ENCODE data around the gene KCNE4.

KCNE4 gene

DNA sequence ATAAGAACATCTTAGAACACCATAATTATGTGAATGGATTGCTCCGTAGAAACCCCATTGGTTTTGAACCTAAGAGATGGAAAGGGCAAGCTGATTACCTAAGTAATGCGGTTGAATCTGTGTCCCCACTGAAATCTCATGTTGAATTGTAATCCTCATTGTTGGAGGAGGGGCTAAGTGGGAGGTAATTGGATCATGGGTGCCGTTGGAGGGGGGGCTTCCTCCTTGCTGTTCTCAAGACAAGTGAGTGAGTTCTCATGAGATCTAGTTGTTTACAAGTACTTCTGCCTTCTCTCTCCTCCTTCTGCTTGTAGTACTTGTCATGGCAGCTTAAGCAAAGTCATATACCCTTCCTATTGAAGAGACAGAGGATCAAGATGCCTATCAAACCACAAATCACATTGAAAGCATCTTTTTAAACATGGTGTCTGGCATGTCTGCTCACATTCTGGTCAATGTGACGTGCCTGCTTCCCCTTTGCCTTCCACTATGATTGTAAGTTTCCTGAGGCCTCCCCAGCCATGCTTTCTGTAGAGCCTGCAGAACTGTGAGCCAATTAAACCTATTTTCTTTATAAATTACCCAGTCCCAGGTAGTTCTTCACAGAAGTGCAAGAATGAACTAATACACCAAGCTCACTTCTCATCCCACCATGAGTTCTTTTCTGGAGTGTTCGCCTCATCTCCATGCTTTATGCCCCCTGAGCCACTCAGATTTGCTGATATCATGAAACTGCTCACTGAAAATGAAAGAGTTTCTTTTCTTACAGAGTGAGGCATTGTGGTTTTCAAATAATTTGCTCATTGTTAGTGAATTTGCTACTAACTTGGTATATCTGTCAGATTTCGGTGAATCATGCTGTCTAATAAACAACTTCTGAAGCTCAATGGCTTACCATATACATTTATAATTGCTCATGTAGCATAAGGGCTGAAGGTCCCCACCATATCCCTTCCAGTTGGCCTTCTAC is 23.6 kb downstream of the KCNE4 start:
- H3K36me3 ChIP-seq (ENCODE audit: insufficient read depth, low read length) = no peaks in the 10 kb centered on the region
- no peaks in the 10 kb centered on the region for H3K27me3 ChIP-seq (ENCODE audit: insufficient read depth, low read length, poor library complexity, severe bottlenecking)
- no peaks in the 10 kb centered on the region for H3K9me2 ChIP-seq (replicated peaks; ENCODE audit: low read depth, low read length)
- H3K4me3 ChIP-seq (ENCODE audit: low read length, poor library complexity, severe bottlenecking) = no peak overlapping the region
- no peak overlapping the region for H3K4me2 ChIP-seq (ENCODE audit: low read depth, low read length, poor library complexity, severe bottlenecking)
- no peaks in the 10 kb centered on the region for H3F3A ChIP-seq (ENCODE audit: low read depth)
- no peaks in the 10 kb centered on the region for H3K79me2 ChIP-seq (ENCODE audit: insufficient read depth, low read length)
- no peak overlapping the region for H3K9ac ChIP-seq (ENCODE audit: low read depth, low read length, poor library complexity, severe bottlenecking)
- TF ChIP-seq, protein P1, sequence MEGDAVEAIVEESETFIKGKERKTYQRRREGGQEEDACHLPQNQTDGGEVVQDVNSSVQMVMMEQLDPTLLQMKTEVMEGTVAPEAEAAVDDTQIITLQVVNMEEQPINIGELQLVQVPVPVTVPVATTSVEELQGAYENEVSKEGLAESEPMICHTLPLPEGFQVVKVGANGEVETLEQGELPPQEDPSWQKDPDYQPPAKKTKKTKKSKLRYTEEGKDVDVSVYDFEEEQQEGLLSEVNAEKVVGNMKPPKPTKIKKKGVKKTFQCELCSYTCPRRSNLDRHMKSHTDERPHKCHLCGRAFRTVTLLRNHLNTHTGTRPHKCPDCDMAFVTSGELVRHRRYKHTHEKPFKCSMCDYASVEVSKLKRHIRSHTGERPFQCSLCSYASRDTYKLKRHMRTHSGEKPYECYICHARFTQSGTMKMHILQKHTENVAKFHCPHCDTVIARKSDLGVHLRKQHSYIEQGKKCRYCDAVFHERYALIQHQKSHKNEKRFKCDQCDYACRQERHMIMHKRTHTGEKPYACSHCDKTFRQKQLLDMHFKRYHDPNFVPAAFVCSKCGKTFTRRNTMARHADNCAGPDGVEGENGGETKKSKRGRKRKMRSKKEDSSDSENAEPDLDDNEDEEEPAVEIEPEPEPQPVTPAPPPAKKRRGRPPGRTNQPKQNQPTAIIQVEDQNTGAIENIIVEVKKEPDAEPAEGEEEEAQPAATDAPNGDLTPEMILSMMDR (conservative IDR thresholded peaks at IDR 0.05; ENCODE audit: low read length) = no peak
- H3K4me1 ChIP-seq (ENCODE audit: insufficient read depth, low read length, poor library complexity, severe bottlenecking) = peaks cover 4% of the 10 kb centered on the region
- no peak overlapping the region for H2AFZ ChIP-seq (ENCODE audit: low read length)
- H3K9me3 ChIP-seq (ENCODE audit: insufficient read depth, low read depth, low read length) = no peaks in the 10 kb centered on the region
- H4K20me1 ChIP-seq (ENCODE audit: insufficient read depth, low read length, poor library complexity, severe bottlenecking) = no peaks in the 10 kb centered on the region

DNA sequence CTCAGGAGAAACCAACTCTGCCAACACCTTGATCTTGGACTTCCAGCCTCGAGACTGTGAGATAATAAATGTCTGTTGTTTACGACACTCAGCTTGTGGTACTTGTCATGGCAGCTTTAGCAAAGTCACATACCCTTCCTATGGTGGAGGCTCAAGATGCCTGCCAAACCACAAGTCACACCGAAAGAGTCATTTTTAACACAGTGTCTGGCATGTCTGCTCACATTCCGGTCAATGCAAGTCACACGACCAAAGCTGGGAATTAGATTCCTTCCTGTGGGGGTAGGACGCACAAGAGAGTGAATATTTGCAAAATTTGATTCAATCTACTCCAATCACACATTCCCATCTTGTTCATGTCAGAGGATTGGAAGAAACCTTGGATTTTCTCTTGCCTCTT is 24.6 kb downstream of the KCNE4 start:
- H2AFZ ChIP-seq (ENCODE audit: low read length) = no peak overlapping the region
- no peaks in the 10 kb centered on the region for H4K20me1 ChIP-seq (ENCODE audit: insufficient read depth, low read length, poor library complexity, severe bottlenecking)
- H3K27me3 ChIP-seq (ENCODE audit: insufficient read depth, low read length, poor library complexity, severe bottlenecking) = no peaks in the 10 kb centered on the region
- peaks cover 6% of the 10 kb centered on the region for H3K4me1 ChIP-seq (ENCODE audit: insufficient read depth, low read length, poor library complexity, severe bottlenecking)
- no peak overlapping the region for H3K4me3 ChIP-seq (ENCODE audit: low read length, poor library complexity, severe bottlenecking)
- no peaks in the 10 kb centered on the region for H3K9me2 ChIP-seq (replicated peaks; ENCODE audit: low read depth, low read length)
- TF ChIP-seq, protein P1 (conservative IDR thresholded peaks at IDR 0.05; ENCODE audit: low read length) = no peak
- no peak for TF ChIP-seq EZH2phosphoT487 (IDR thresholded peaks at IDR 0.05; ENCODE audit: borderline replicate concordance)
- no peaks in the 10 kb centered on the region for H3K36me3 ChIP-seq (ENCODE audit: insufficient read depth, low read length)
- no peak overlapping the region for H3K4me2 ChIP-seq (ENCODE audit: low read depth, low read length, poor library complexity, severe bottlenecking)
- H3K9me3 ChIP-seq (ENCODE audit: insufficient read depth, low read depth, low read length) = no peaks in the 10 kb centered on the region
- H3K9ac ChIP-seq (ENCODE audit: low read depth, low read length, poor library complexity, severe bottlenecking) = no peak overlapping the region
- H3F3A ChIP-seq (ENCODE audit: low read depth) = no peaks in the 10 kb centered on the region
- no peaks in the 10 kb centered on the region for H3K79me2 ChIP-seq (ENCODE audit: insufficient read depth, low read length)

DNA sequence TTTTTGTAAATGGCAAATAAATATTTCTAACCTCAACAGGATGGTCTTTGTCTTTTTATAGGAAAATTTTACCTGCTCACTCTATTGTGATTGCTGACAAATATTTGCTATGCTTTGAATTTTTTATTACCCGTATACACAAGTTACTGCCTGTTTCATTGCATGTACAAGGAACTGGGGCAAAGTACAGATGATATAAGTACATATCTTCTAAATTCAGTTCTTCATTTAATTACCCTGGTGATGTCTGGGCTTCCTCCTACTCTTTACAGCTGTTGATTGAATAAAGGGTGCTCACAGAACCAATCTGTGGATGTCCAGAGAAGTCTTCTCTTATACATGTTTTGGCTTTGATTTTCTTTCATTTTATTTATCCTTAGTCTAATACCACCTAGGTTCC is 26.5 kb downstream of the KCNE4 start:
- Histone ChIP-seq H3K36me3 (ENCODE audit: insufficient read depth, low read length) (no peaks in the 10 kb centered on the region), H3K9ac (ENCODE audit: low read depth, low read length, poor library complexity, severe bottlenecking) (no peak overlapping the region), H3K4me3 (ENCODE audit: low read length, poor library complexity, severe bottlenecking) (no peak overlapping the region), H3K4me2 (ENCODE audit: low read depth, low read length, poor library complexity, severe bottlenecking) (no peak overlapping the region), H3K4me1 (ENCODE audit: insufficient read depth, low read length, poor library complexity, severe bottlenecking) (peaks cover 6% of the 10 kb centered on the region), H3K27me3 (ENCODE audit: insufficient read depth, low read length, poor library complexity, severe bottlenecking) (no peaks in the 10 kb centered on the region), H3K9me3 (ENCODE audit: insufficient read depth, low read depth, low read length) (no peaks in the 10 kb centered on the region), H2AFZ (ENCODE audit: low read length) (no peak overlapping the region), H3F3A (ENCODE audit: low read depth) (no peaks in the 10 kb centered on the region), H3K9me2 (replicated peaks; ENCODE audit: low read depth, low read length) (no peaks in the 10 kb centered on the region), H3K79me2 (ENCODE audit: insufficient read depth, low read length) (no peaks in the 10 kb centered on the region), H4K20me1 (ENCODE audit: insufficient read depth, low read length, poor library complexity, severe bottlenecking) (no peaks in the 10 kb centered on the region)
- TF ChIP-seq EZH2phosphoT487 (IDR thresholded peaks at IDR 0.05; ENCODE audit: borderline replicate concordance) = no peak
- TF ChIP-seq, protein P1 (conservative IDR thresholded peaks at IDR 0.05; ENCODE audit: low read length) = no peak
